Ishikawa (cell line): ENCODE measurements around the gene SERPINB5.

Experiments
- CEBPB ChIP-seq: IDR thresholded peaks from 2 replicates; pipeline ENCODE4 v1.6.1; 2012
- CREB1 ChIP-seq: IDR thresholded peaks from 2 replicates; pipeline ENCODE4 v1.6.1; 2012; ENCODE audit warnings: low read depth
- EGR1 ChIP-seq: IDR thresholded peaks from 2 replicates; pipeline ENCODE4 v1.6.1; 2012
- EP300 ChIP-seq: IDR thresholded peaks from 2 replicates; pipeline ENCODE4 v1.6.1; 2012; ENCODE audit warnings: borderline replicate concordance
- FOXM1 ChIP-seq: IDR thresholded peaks from 2 replicates; pipeline ENCODE4 v1.6.1; 2012; ENCODE audit warnings: low read depth, borderline replicate concordance
- MAX ChIP-seq: IDR thresholded peaks from 2 replicates; pipeline ENCODE4 v1.6.1; 2012
- NFIC ChIP-seq: IDR thresholded peaks from 2 replicates; pipeline ENCODE4 v1.6.1; 2012
- RAD21 ChIP-seq: IDR thresholded peaks from 2 replicates; pipeline ENCODE4 v1.6.1; 2012; ENCODE audit warnings: low read depth
- REST ChIP-seq: IDR thresholded peaks from 2 replicates; pipeline ENCODE4 v1.6.1; 2012; ENCODE audit warnings: low read depth, mild to moderate bottlenecking
- TAF1 ChIP-seq: IDR thresholded peaks from 2 replicates; pipeline ENCODE4 v1.6.1; 2012; ENCODE audit warnings: low read depth, mild to moderate bottlenecking
- TCF12 ChIP-seq: IDR thresholded peaks from 2 replicates; pipeline ENCODE4 v1.6.1; 2012; ENCODE audit warnings: low read depth
- TEAD4 ChIP-seq: IDR thresholded peaks from 2 replicates; pipeline ENCODE4 v1.6.1; 2012
- USF1 ChIP-seq: IDR thresholded peaks from 2 replicates; pipeline ENCODE4 v1.6.1; 2012
- YY1 ChIP-seq: IDR thresholded peaks from 2 replicates; pipeline ENCODE4 v1.6.1; 2012; ENCODE audit warnings: low read depth
- ZBTB7A ChIP-seq: IDR thresholded peaks from 2 replicates; pipeline ENCODE4 v1.6.1; 2012; ENCODE audit warnings: low read depth

Gene SERPINB5

GRCh38 chr18:63552581-63552980, 75.8 kb downstream of the SERPINB5 start:
- no peak for TF ChIP-seq FOXM1
- TF ChIP-seq NFIC, result no peak
- no peak for TF ChIP-seq EGR1
- TF ChIP-seq REST, result no peak
- no peak for TF ChIP-seq USF1
- no peak for TF ChIP-seq RAD21
- TF ChIP-seq MAX, result no peak
- TF ChIP-seq TAF1, result no peak
- TF ChIP-seq TCF12, result no peak
- TF ChIP-seq YY1, result no peak
- TF ChIP-seq TEAD4, result no peak
- TF ChIP-seq CEBPB, result no peak
- TF ChIP-seq EP300, result no peak
- TF ChIP-seq CREB1, result no peak
- no peak for TF ChIP-seq ZBTB7A

- TF ChIP-seq CREB1, result no peak
- TF ChIP-seq NFIC, result no peak
- no peak for TF ChIP-seq CEBPB
Observed at GRCh38 chr18:63553081-63553480, 76.3 kb downstream of the SERPINB5 start.
